Upper lobe of left lung (tissue), 4 donors: Measurements from ENCODE around the gene CDK5RAP2.

Source experiments
- EP300 ChIP-seq, 4 donors: sonication (generic); formaldehyde crosslinking; IDR thresholded peaks; one replicate each; pipeline ENCODE4 v1.5.1; 2017; ENCODE audit warnings: antibody characterized with exemption in 4 of 4, control low read depth in 2 of 4
- POLR2A ChIP-seq, 4 donors: fragments of 450-650 bp; IDR thresholded peaks; one replicate each; pipeline ENCODE4 v1.5.1; 2016 to 2017; ENCODE audit warnings: antibody characterized with exemption in 4 of 4, mild to moderate bottlenecking in 2 of 4
- TF ChIP-seq, protein P1 (sequence below), 6 experiments: fragments of 450-650 bp in 4 of 6; fragments of 200-600 bp in 2 of 6; sonication (generic) in 2 of 6; IDR thresholded peaks; one replicate each; pipeline ENCODE4 v1.5.1; 2016 to 2019; ENCODE audit warnings: antibody characterized with exemption in 6 of 6

DNA sequence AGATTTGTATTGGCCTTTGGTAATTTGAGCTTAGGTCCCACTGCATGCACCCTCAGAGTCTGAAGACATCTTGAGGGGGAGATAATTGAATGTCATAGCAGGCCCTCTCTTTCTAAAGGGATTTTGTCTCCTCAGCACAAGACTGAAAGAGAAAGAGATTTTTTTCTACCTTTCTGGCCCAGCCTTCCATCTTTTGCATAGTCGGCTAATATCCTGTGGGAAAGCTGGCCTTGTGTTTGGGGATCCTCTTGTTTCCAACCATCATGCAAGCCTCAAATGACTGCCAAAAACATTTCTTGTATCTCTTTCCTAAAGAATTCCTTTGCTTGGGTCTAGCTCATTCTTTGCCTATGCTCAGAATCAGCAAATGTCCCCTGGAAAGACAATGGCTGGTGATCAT, 42.0 kb upstream of the CDK5RAP2 start:
- TF ChIP-seq EP300 (IDR thresholded peaks at IDR 0.05) = no peak
- TF ChIP-seq, protein P1, sequence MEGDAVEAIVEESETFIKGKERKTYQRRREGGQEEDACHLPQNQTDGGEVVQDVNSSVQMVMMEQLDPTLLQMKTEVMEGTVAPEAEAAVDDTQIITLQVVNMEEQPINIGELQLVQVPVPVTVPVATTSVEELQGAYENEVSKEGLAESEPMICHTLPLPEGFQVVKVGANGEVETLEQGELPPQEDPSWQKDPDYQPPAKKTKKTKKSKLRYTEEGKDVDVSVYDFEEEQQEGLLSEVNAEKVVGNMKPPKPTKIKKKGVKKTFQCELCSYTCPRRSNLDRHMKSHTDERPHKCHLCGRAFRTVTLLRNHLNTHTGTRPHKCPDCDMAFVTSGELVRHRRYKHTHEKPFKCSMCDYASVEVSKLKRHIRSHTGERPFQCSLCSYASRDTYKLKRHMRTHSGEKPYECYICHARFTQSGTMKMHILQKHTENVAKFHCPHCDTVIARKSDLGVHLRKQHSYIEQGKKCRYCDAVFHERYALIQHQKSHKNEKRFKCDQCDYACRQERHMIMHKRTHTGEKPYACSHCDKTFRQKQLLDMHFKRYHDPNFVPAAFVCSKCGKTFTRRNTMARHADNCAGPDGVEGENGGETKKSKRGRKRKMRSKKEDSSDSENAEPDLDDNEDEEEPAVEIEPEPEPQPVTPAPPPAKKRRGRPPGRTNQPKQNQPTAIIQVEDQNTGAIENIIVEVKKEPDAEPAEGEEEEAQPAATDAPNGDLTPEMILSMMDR (IDR thresholded peaks at IDR 0.05) = no peak
- TF ChIP-seq POLR2A (IDR thresholded peaks at IDR 0.05) = no peak
